Erythroblast (primary cell): ENCODE data around the gene PDE9A.

ENCODE experiments used
- GATA1 ChIP-seq: IDR thresholded peaks from 2 replicates; pipeline ENCODE4 v1.6.1; 2011; ENCODE audit warnings: low read depth, mild to moderate bottlenecking, control low read depth, low read length, moderate library complexity
- POLR2A ChIP-seq: IDR thresholded peaks from 2 replicates; pipeline ENCODE4 v1.6.1; 2011; ENCODE audit warnings: mild to moderate bottlenecking, low read length

- no peak for TF ChIP-seq POLR2A
- no peak for TF ChIP-seq GATA1
Observed at GRCh38 chr21:42759594-42759927, 106.1 kb downstream of the PDE9A start.
